ENCODE results near the gene ASB4. TPM values are rescaled to one million over a fixed set of nuclear protein-coding genes. Genes with fewer than 3 reads are reported as not detected.

Gene ASB4
- total and polyA plus RNA-seq, 8 donors, result 0.03 to 1.7 (median 0.28) TPM; not detected in 4

- Histone ChIP-seq H3K36me3 (no peaks in the 10 kb centered on the region), H3K27ac (no peak overlapping the region), H3K4me1 (no peaks in the 10 kb centered on the region), H3K9me3 (no peaks in the 10 kb centered on the region), H3K27me3 (no peaks in the 10 kb centered on the region), H3K4me3 (no peak overlapping the region)
- 10 to 13% (median 12%) methylated on average over 5 of the region's 5 CpGs for WGBS, 5 donors
- peak in 1 of 2 donors; percentile 91 for DNase-seq
- no peak for TF ChIP-seq CTCF (IDR thresholded peaks at IDR 0.05)
- no peak for TF ChIP-seq POLR2A (IDR thresholded peaks at IDR 0.05)
- TF ChIP-seq EP300 (IDR thresholded peaks at IDR 0.05), result no peak
- TF ChIP-seq POLR2AphosphoS5 (IDR thresholded peaks at IDR 0.05), result no peak
- intact Hi-C loops (cut with DNase I; ENCODE audit: low total_unique reads), result no loop called here
Measured at GRCh38 chr7:95509199-95509598, 23.5 kb downstream of the ASB4 start.

GRCh38 chr7:95511716-95512260 lies 26.0 kb downstream of the ASB4 start:
- 13 to 33% (median 29%) methylated on average over 6 of the region's 6 CpGs for WGBS, 5 donors
- no peak for TF ChIP-seq EP300 (IDR thresholded peaks at IDR 0.05)
- TF ChIP-seq CTCF (IDR thresholded peaks at IDR 0.05), result peak in 5 of 7 experiments; percentile 65 to 93 (median 77)
- H3K27ac ChIP-seq, result no peak overlapping the region
- H3K9me3 ChIP-seq, result no peaks in the 10 kb centered on the region
- no peaks in the 10 kb centered on the region for H3K4me1 ChIP-seq
- intact Hi-C loops (cut with DNase I; ENCODE audit: low total_unique reads), result loop anchor here (5.0 kb wide), 1 partner anchor 176 kb away; no protein-coding TSS in a partner anchor
- peak; percentile 78 to 90 for DNase-seq
- H3K36me3 ChIP-seq, result no peaks in the 10 kb centered on the region
- no peaks in the 10 kb centered on the region for H3K27me3 ChIP-seq
- no peak overlapping the region for H3K4me3 ChIP-seq

- no peak overlapping the region for H3K27ac ChIP-seq
- no peak for DNase-seq
- WGBS, 5 donors, result 67 to 75% (median 71%) methylated on average over 2 of the region's 2 CpGs
- H3K27me3 ChIP-seq, result no peaks in the 10 kb centered on the region
- no peaks in the 10 kb centered on the region for H3K4me1 ChIP-seq
- no peaks in the 10 kb centered on the region for H3K36me3 ChIP-seq
- H3K4me3 ChIP-seq, result no peak overlapping the region
- H3K9me3 ChIP-seq, result no peaks in the 10 kb centered on the region
- TF ChIP-seq EP300 (IDR thresholded peaks at IDR 0.05) (no peak), CTCF (IDR thresholded peaks at IDR 0.05) (no peak), POLR2AphosphoS5 (IDR thresholded peaks at IDR 0.05) (no peak)
- intact Hi-C loops (cut with DNase I; ENCODE audit: low total_unique reads), result no loop called here
Measured at GRCh38 chr7:95517458-95517857, 31.7 kb downstream of the ASB4 start.

- WGBS, 5 donors, result 92 to 96% (median 95%) methylated on average over 1 of the region's 1 CpG
- Histone ChIP-seq H3K27me3 (no peaks in the 10 kb centered on the region), H3K27ac (no peak overlapping the region), H3K36me3 (no peaks in the 10 kb centered on the region), H3K9me3 (no peaks in the 10 kb centered on the region), H3K4me1 (no peaks in the 10 kb centered on the region), H3K4me3 (no peak overlapping the region)
- intact Hi-C loops (cut with DNase I; ENCODE audit: low total_unique reads), result no loop called here
- TF ChIP-seq POLR2AphosphoS5 (IDR thresholded peaks at IDR 0.05) (no peak), POLR2A (IDR thresholded peaks at IDR 0.05) (no peak), EP300 (IDR thresholded peaks at IDR 0.05) (no peak), CTCF (IDR thresholded peaks at IDR 0.05) (no peak)
- no peak for DNase-seq
Measured at GRCh38 chr7:95517870-95518269, 32.1 kb downstream of the ASB4 start.

Data from stomach (tissue), 9 donors.